GM12873 (cell line): Measurements from ENCODE around the gene IP6K1.

ENCODE experiments used
- CTCF ChIP-seq: IDR thresholded peaks from 2 replicates; pipeline ENCODE4 v1.5.1; 2012; ENCODE audit warnings: low read depth, mild to moderate bottlenecking, moderate library complexity, low read length, control low read depth; ENCODE audit not compliant: insufficient read depth; ENCODE audit errors: missing control alignments

The IP6K1 gene

GRCh38 chr3:49719214-49719884 is 67.0 kb downstream of the IP6K1 start, which contains the start of gene AMIGO3:
Gene AMIGO3 (minus strand): TSS chr3:49719684. CDS start chr3:49719465, 219 bp downstream.
- TF ChIP-seq CTCF = peak; percentile 81

- no peak for TF ChIP-seq CTCF
Measured at GRCh38 chr3:49718858-49719213, 67.5 kb downstream of the IP6K1 start.

GRCh38 chr3:49717959-49718857 is 68.1 kb downstream of the IP6K1 start:
- TF ChIP-seq CTCF = no peak

- no peak for TF ChIP-seq CTCF
Measured at GRCh38 chr3:49717211-49717958, 69.0 kb downstream of the IP6K1 start.

- TF ChIP-seq CTCF = no peak
Measured at GRCh38 chr3:49716691-49717210, 69.6 kb downstream of the IP6K1 start.

- TF ChIP-seq CTCF = no peak
Measured at GRCh38 chr3:49716169-49716568, 70.2 kb downstream of the IP6K1 start.
